Measurements from ENCODE around the gene ADAMTS10.

Gene ADAMTS10

GRCh38 chr19:8607386-8607785, 3.1 kb downstream of the ADAMTS10 start:
- DNase-seq (ENCODE audit: low spot score), result no peak
- TF ChIP-seq, protein P1, sequence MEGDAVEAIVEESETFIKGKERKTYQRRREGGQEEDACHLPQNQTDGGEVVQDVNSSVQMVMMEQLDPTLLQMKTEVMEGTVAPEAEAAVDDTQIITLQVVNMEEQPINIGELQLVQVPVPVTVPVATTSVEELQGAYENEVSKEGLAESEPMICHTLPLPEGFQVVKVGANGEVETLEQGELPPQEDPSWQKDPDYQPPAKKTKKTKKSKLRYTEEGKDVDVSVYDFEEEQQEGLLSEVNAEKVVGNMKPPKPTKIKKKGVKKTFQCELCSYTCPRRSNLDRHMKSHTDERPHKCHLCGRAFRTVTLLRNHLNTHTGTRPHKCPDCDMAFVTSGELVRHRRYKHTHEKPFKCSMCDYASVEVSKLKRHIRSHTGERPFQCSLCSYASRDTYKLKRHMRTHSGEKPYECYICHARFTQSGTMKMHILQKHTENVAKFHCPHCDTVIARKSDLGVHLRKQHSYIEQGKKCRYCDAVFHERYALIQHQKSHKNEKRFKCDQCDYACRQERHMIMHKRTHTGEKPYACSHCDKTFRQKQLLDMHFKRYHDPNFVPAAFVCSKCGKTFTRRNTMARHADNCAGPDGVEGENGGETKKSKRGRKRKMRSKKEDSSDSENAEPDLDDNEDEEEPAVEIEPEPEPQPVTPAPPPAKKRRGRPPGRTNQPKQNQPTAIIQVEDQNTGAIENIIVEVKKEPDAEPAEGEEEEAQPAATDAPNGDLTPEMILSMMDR (IDR thresholded peaks at IDR 0.05; ENCODE audit: extremely low read depth, missing control alignments), result no peak

GRCh38 chr19:8605514-8605913, 5.0 kb downstream of the ADAMTS10 start:
- DNase-seq (ENCODE audit: low spot score), result no peak
- TF ChIP-seq, protein P1 (IDR thresholded peaks at IDR 0.05; ENCODE audit: extremely low read depth, missing control alignments), result no peak

GRCh38 chr19:8601796-8602195, 8.7 kb downstream of the ADAMTS10 start:
- TF ChIP-seq, protein P1 (IDR thresholded peaks at IDR 0.05; ENCODE audit: extremely low read depth, missing control alignments), result no peak
- no peak for DNase-seq (ENCODE audit: low spot score)

GRCh38 chr19:8600816-8601215, 9.7 kb downstream of the ADAMTS10 start:
- TF ChIP-seq, protein P1 (IDR thresholded peaks at IDR 0.05; ENCODE audit: extremely low read depth, missing control alignments), result no peak
- no peak for DNase-seq (ENCODE audit: low spot score)

GRCh38 chr19:8600064-8600463, 10.5 kb downstream of the ADAMTS10 start:
- TF ChIP-seq, protein P1 (IDR thresholded peaks at IDR 0.05; ENCODE audit: extremely low read depth, missing control alignments), result no peak
- no peak for DNase-seq (ENCODE audit: low spot score)

GRCh38 chr19:8596168-8596567, 14.3 kb downstream of the ADAMTS10 start:
- DNase-seq (ENCODE audit: low spot score), result no peak
- TF ChIP-seq, protein P1 (IDR thresholded peaks at IDR 0.05; ENCODE audit: extremely low read depth, missing control alignments), result no peak

DNA sequence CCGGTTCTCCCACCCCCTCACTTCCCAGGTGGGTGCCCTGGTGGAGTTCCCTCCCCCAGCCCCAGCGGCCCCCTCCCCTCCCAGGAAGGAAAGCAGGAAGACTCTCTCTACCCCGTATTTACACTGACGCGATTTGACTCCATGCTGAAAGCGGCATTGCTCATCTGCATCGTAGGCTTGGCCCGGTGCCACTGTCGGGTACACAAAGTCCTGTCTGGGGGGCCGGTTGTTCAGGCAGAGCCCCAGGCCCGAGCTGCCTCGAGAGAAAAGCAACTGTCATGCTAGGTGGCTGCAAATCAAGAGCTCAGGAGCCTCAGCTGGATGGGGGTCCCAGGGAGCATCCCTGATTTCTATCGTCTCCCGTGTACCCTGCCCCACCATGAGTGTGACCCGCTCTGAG, 14.9 kb downstream of the ADAMTS10 start:
- no peak for DNase-seq (ENCODE audit: low spot score)
- TF ChIP-seq, protein P1 (IDR thresholded peaks at IDR 0.05; ENCODE audit: extremely low read depth, missing control alignments), result no peak

Measured in GM20000 (cell line).